Hematopoietic multipotent progenitor cell treated with erythropoietin and hydrocortisone succinate and interleukin-3 and kit ligand, for 15 days (in vitro differentiated cells): ENCODE data around the gene TTBK2.
"Not testable (repeated sequence)": the region's sequence is repeated elsewhere in the genome, so short reads cannot be mapped to it uniquely, and the experiment has no call there.

Source experiments
- DNase-seq: peaks from one replicate; pipeline ENCODE4 v3.0.0-alpha.2; 2015; ENCODE audit warnings: low spot score

The TTBK2 gene

GRCh38 chr15:42826251-42826890 lies 94.2 kb downstream of the TTBK2 start:
- no peak for DNase-seq

DNA sequence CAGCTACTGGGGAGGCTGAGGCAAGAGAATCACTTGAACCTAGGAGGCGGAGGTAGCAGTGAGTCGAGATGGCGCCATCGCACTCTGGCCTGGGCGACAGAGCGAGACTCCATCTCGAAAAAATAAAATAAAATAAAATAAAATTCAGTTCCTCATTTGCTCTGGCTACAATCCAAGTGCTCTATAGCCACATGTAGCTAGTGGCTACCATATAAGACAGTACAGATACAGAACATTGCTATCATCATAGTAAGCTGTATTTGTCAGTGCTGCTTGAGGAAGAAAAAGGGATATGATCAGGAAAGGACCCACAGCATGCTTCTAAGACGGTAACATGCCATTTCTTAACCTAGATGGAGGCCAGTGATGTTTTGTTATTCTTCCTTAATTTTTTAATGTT lies 95.0 kb downstream of the TTBK2 start:
- no peak for DNase-seq

DNA sequence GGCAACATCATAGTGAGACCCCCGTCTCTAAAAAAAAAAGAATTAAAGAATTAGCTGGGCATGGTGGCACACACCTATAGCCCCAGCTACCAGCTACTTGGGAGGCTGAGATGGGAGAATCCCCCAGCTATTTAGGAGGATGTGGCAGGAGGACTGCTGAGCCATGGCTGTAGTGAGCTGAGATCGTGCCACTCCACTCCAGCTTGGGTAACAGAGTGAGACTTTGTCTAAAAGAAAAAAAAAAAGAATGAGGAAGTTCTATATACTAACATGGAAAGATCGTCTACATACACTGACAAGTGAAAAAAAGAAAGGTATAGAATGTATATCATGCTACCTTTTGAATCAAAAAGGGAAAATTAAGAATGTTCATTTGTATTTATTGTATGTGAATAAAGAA lies 99.8 kb downstream of the TTBK2 start:
- DNase-seq = no peak

GRCh38 chr15:42819786-42820185 lies 100.8 kb downstream of the TTBK2 start:
- no peak for DNase-seq

- DNase-seq = no peak
These were observed 109.1 kb downstream of the TTBK2 start for GRCh38 chr15:42811433-42811832.

- no peak for DNase-seq
These were observed 111.7 kb downstream of the TTBK2 start for GRCh38 chr15:42808913-42809312.

GRCh38 chr15:42805266-42805665 lies 115.3 kb downstream of the TTBK2 start:
- no peak for DNase-seq

GRCh38 chr15:42804739-42805138 lies 115.8 kb downstream of the TTBK2 start:
- DNase-seq = no peak

DNA sequence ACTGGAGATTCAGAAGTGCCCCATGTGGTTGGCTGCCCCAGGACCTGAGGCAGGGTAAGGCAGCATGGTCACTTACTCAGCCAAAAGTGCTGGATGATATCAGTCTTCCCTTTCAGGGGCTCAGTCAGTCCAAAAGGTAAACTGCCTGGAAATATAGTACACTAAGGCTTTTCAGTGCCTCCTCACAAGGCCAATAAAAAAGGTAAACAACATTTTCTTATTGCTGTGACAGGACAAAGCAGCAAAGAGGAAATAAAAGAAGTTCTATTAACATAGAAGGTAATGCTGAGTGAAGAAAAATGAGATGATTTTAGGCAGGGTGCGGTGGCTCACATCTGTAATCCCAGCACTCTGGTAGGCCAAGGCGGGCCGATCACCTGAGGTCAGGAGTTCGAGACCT lies 117.1 kb downstream of the TTBK2 start:
- DNase-seq = no peak

DNA sequence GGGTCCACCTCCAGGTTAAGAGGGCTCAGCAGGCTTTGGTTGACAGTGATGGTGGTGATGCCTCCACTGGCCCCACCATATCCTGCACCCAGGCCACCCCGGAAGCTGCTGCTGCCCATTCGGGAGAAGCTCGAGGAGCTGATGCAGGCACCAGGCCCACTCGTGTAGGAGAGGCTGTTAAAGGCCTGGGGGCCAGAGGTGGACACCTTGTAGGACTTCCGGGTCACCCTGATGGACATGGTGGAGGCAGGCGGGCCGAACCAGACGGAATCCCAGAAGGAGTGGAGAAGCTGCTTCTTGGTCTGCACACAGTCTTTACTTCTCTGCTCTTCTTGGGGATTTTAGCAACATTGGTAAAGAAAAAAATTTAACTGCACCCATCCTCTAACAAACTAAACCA lies 118.4 kb downstream of the TTBK2 start:
- no peak for DNase-seq

DNA sequence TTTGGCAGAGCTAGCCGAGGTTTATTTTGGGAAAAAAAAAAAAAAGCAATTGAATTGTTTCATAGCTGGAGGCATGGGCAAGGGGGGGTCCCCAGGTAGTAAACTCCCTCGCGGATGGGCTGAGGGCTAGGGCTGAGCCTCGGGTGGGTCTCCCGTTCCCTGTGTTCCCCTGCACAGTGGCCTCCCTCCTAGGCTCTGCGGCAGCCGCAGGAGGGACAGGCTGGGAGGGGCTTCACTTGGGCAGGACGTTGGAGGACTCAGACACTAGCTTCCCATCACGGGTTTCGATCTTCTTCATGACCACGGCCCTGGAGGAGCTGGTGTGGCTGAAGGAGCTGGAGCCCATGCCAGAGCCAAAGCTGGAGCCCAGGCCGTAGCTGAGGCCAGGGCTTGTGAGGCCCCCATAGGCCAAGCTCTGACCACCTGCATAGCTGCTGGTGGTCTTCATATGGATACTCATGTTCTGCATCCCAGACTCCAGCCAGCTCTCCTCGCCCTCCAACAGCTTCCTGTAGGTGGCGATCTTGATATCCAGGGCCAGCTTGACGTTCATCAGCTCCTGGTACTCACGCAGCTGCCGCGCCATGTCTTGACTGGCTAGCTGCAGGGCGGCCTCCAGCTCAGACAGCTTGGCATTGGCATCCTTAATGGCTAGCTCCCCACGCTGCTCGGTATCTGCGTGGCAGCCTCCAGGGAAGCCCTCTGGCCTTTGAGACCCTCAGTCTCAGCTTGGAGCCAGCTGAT lies 119.7 kb downstream of the TTBK2 start:
- no peak for DNase-seq

DNA sequence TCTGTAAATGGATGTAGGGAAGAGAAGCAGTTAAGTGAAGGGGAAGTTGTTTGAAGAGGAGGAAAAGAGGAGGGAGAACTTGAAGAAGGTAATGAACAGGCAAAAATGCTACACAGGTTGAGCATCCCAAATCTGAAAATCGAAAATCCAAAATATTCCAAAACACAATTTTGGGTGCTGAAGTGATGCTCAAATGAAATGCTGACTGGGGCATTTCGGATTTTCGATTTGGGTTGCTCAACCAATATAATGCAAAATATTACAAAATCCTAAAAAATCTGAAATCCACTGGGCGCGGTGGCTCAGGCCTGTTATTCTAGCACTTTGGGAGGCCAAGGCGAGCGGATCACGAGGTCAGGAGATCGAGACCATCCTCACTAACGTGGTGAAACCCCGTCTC lies 121.8 kb downstream of the TTBK2 start:
- no peak for DNase-seq

DNA sequence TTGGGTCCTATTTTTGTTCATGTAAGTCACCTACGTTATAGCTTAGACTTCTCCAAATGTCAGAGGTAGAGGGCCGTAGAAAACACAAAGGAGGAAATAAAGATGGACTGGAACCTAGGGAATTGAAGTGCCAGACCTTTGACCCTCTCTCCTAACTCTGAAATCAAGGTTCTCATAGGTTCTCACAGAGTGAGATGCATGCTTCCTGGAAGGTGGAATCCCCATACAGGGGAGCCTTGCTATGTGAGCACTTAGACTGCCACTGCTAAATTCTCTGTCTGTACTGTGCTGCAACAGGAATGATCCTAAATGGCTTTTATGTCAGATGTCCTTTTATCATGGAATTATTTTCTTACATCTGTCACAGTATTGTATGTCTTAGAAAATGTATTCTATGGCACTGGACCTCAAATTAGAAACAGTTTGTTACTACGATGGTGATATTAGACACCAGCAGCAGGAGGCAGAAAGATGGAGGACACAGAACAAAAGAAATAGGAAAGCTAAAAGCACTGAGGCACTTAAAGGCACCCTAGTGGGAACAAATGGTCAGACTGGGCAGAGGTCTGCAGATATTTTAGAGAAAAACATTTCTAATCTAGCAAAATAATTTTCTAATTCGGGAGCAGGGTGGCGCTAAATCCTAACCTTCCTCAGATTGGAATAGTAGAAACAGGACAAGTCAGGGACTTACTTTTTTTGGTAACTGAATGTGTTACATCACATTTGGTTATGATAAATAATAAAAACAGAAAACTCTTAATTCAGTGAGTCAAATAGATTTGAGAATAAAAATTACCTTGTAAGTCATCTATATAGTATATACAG lies 123.4 kb downstream of the TTBK2 start:
- DNase-seq = no peak

DNA sequence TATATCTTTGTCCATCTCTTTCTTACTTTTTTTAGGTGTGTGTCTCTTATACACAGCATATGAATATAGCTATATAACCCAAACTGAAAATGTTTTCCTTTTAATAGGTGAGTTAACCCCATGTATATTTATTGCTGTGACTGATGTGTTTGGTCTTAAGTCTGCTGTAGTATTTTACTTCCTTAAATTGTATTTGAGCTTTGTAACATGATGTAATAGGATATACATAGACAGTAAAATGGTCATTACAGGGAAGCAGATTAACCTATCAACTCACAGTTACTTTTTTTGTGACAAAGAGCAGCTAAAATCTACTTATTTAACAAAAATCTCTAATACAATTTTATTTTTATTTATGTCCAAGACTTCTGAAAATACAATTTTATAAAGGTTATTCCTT lies 131.9 kb downstream of the TTBK2 start:
- DNase-seq = no peak

- no peak for DNase-seq
These were observed 133.6 kb downstream of the TTBK2 start for GRCh38 chr15:42786978-42787377.

GRCh38 chr15:42785569-42785968 lies 135.0 kb downstream of the TTBK2 start:
- DNase-seq = no peak

GRCh38 chr15:42784705-42785104 lies 135.9 kb downstream of the TTBK2 start:
- no peak for DNase-seq

GRCh38 chr15:42782716-42783115 lies 137.9 kb downstream of the TTBK2 start:
- DNase-seq = no peak

- DNase-seq = no peak
These were observed 145.2 kb downstream of the TTBK2 start for GRCh38 chr15:42775416-42775815.

DNA sequence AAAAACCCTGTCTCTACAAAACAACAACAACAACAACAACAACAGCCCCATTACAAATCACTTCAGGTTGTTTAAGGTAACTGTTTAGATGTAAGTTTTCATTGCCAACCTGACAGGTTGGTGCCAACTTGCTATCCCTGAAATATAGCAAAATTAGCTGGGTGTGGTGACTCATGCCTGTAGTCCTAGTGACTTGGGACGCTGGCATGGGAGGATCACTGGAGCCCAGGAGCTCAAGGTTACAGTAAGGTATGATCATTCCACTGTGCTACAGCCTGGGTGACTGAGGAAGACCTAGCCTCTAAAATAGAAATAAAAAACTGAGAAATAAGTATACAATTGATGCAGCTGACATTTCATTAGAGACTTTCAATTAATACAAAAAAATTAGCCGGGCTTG lies 147.7 kb downstream of the TTBK2 start:
- no peak for DNase-seq

DNA sequence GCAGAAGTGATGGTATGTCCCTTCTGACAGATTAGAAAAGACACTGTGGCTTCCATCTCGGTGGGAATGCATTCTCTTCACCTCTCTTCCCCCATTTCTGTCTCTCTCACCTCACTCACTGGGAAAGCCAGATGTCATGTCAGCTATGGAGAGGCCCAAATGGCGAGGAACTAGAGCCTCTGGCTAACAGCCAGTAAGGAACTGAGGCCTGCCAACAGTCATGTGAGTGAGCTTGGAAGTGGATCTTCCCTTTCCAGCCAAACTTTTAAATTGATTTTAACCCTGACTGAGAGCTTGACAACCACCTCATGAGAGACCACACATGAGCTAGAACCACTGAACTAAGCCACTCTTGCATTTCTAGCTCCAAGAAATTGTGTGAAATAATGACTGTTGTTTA lies 148.4 kb downstream of the TTBK2 start:
- no peak for DNase-seq

- not testable (repeated sequence) for DNase-seq
These were observed 154.5 kb downstream of the TTBK2 start for GRCh38 chr15:42766109-42766508.

GRCh38 chr15:42764154-42764731 lies 156.3 kb downstream of the TTBK2 start:
- DNase-seq = not testable (repeated sequence)
